ENCODE results near the gene NFATC1.

The NFATC1 gene

GRCh38 chr18:79515944-79516351, 120.2 kb downstream of the NFATC1 start:
- peak overlapping the region; percentile 49 for H3K4me2 ChIP-seq (ENCODE audit: low read length)
- H3K36me3 ChIP-seq (ENCODE audit: insufficient read depth, low read length): peaks cover 48% of the 10 kb centered on the region
- H3K27me3 ChIP-seq (ENCODE audit: insufficient read depth, low read length): no peaks in the 10 kb centered on the region
- H3K9me3 ChIP-seq (ENCODE audit: low read length): no peaks in the 10 kb centered on the region
- TF ChIP-seq CTCF (IDR thresholded peaks at IDR 0.05; ENCODE audit: low read length): no peak
- no peak for TF ChIP-seq EZH2 (IDR thresholded peaks at IDR 0.05; ENCODE audit: borderline replicate concordance, low read length)
- H4K20me1 ChIP-seq (ENCODE audit: insufficient read depth, low read length): no peaks in the 10 kb centered on the region
- peak overlapping the region; percentile 75 for H3K9ac ChIP-seq (ENCODE audit: low read length)
- H3K9me2 ChIP-seq (ENCODE audit: low read depth, low read length): no peaks in the 10 kb centered on the region
- no peaks in the 10 kb centered on the region for H3K79me2 ChIP-seq (ENCODE audit: insufficient read depth, low read length)
- peak overlapping the region; percentile 4 for H3K4me3 ChIP-seq (ENCODE audit: low read depth, low read length, poor library complexity, severe bottlenecking)
- peaks cover 9% of the 10 kb centered on the region for H3F3A ChIP-seq (ENCODE audit: insufficient read depth, low read length)
- no peak overlapping the region for H2AFZ ChIP-seq (ENCODE audit: low read length)
- peak overlapping the region; percentile 100 for H3K27ac ChIP-seq (ENCODE audit: low read depth, low read length, poor library complexity, severe bottlenecking)
- H3K4me1 ChIP-seq (ENCODE audit: insufficient read depth, low read length, severe bottlenecking): peaks cover 66% of the 10 kb centered on the region

GRCh38 chr18:79516441-79516931, 120.8 kb downstream of the NFATC1 start:
- no peak overlapping the region for H2AFZ ChIP-seq (ENCODE audit: low read length)
- peaks cover 9% of the 10 kb centered on the region for H3F3A ChIP-seq (ENCODE audit: insufficient read depth, low read length)
- H3K9me2 ChIP-seq (ENCODE audit: low read depth, low read length): no peaks in the 10 kb centered on the region
- no peaks in the 10 kb centered on the region for H3K9me3 ChIP-seq (ENCODE audit: low read length)
- H3K36me3 ChIP-seq (ENCODE audit: insufficient read depth, low read length): peaks cover 43% of the 10 kb centered on the region
- TF ChIP-seq CTCF (IDR thresholded peaks at IDR 0.05; ENCODE audit: low read length) (no peak), EZH2 (IDR thresholded peaks at IDR 0.05; ENCODE audit: borderline replicate concordance, low read length) (no peak)
- peak overlapping the region; percentile 4 for H3K4me3 ChIP-seq (ENCODE audit: low read depth, low read length, poor library complexity, severe bottlenecking)
- peak overlapping the region; percentile 75 for H3K9ac ChIP-seq (ENCODE audit: low read length)
- peaks cover 72% of the 10 kb centered on the region for H3K4me1 ChIP-seq (ENCODE audit: insufficient read depth, low read length, severe bottlenecking)
- no peaks in the 10 kb centered on the region for H3K27me3 ChIP-seq (ENCODE audit: insufficient read depth, low read length)
- H3K79me2 ChIP-seq (ENCODE audit: insufficient read depth, low read length): no peaks in the 10 kb centered on the region
- no peaks in the 10 kb centered on the region for H4K20me1 ChIP-seq (ENCODE audit: insufficient read depth, low read length)
- peak overlapping the region; percentile 100 for H3K27ac ChIP-seq (ENCODE audit: low read depth, low read length, poor library complexity, severe bottlenecking)
- peak overlapping the region; percentile 49 for H3K4me2 ChIP-seq (ENCODE audit: low read length)

- peak overlapping the region; percentile 75 for H3K9ac ChIP-seq (ENCODE audit: low read length)
Observed at GRCh38 chr18:79517341-79517740, 121.6 kb downstream of the NFATC1 start.

More at GRCh38 chr18:79517341-79517740, 121.6 kb downstream of the NFATC1 start:
- Histone ChIP-seq H3K4me1 (ENCODE audit: insufficient read depth, low read length, severe bottlenecking) (peaks cover 80% of the 10 kb centered on the region), H3K4me3 (ENCODE audit: low read depth, low read length, poor library complexity, severe bottlenecking) (no peak overlapping the region), H3K27me3 (ENCODE audit: insufficient read depth, low read length) (no peaks in the 10 kb centered on the region), H4K20me1 (ENCODE audit: insufficient read depth, low read length) (no peaks in the 10 kb centered on the region), H3K9me2 (ENCODE audit: low read depth, low read length) (no peaks in the 10 kb centered on the region), H3K4me2 (ENCODE audit: low read length) (peak overlapping the region; percentile 49), H3F3A (ENCODE audit: insufficient read depth, low read length) (peaks cover 11% of the 10 kb centered on the region), H2AFZ (ENCODE audit: low read length) (no peak overlapping the region), H3K9me3 (ENCODE audit: low read length) (no peaks in the 10 kb centered on the region), H3K27ac (ENCODE audit: low read depth, low read length, poor library complexity, severe bottlenecking) (peak overlapping the region; percentile 100), H3K79me2 (ENCODE audit: insufficient read depth, low read length) (no peaks in the 10 kb centered on the region), H3K36me3 (ENCODE audit: insufficient read depth, low read length) (peaks cover 34% of the 10 kb centered on the region)
- TF ChIP-seq CTCF (IDR thresholded peaks at IDR 0.05; ENCODE audit: low read length): no peak
- no peak for TF ChIP-seq EZH2 (IDR thresholded peaks at IDR 0.05; ENCODE audit: borderline replicate concordance, low read length)
